NCI-H1417 (cell line): ENCODE measurements around the gene ATP6V1B1.
"Not testable (repeated sequence)": the region's sequence is repeated elsewhere in the genome, so short reads cannot be mapped to it uniquely, and the experiment has no call there.

ENCODE experiments used
- DNase-seq, 3 experiments: peaks; one replicate each; lab custom pipeline; 2025; lab: John Stamatoyannopoulos, UW

The ATP6V1B1 gene

GRCh38 chr2:70990216-70990615, 54.5 kb downstream of the ATP6V1B1 start:
- no peak for DNase-seq

DNA sequence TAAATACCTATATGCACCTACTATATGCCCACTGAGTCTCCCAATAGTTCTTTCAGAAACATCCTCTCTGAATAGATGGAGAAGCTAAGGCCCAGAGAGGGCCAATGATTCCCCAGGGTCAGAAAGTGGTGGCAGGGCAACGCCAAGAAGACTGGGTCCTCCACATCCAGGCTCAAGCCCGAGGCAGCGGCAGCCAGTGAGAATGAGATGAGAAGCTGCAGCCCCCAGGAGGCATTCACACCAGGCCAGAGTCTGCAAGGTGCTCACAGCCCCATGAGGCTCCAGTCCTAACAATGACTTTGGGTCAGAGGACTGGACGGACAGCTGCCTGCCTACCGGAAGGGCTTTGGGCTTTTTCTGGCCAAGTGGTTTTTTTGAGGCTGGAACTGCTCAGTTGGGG, 55.4 kb downstream of the ATP6V1B1 start:
- DNase-seq, result no peak

DNA sequence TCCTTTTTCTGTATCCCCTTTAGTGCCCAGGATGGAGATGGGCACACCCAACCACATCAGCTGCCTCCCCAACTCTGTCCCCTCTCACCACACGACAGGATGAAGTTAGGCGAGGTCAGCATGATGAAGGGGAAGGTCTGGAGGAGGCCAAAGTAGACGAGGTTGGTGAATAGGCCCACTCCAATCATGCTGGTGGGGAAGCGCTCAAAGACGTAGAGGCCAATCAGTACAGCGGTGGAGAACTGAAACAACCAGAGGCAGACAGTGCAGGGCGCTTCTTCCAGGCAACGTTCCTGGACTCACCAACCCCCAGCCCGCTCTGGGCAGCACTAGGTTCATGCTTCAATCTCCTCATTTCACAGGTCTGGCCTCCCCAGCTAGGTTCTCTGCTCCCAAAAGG, 56.0 kb downstream of the ATP6V1B1 start:
- no peak for DNase-seq

DNA sequence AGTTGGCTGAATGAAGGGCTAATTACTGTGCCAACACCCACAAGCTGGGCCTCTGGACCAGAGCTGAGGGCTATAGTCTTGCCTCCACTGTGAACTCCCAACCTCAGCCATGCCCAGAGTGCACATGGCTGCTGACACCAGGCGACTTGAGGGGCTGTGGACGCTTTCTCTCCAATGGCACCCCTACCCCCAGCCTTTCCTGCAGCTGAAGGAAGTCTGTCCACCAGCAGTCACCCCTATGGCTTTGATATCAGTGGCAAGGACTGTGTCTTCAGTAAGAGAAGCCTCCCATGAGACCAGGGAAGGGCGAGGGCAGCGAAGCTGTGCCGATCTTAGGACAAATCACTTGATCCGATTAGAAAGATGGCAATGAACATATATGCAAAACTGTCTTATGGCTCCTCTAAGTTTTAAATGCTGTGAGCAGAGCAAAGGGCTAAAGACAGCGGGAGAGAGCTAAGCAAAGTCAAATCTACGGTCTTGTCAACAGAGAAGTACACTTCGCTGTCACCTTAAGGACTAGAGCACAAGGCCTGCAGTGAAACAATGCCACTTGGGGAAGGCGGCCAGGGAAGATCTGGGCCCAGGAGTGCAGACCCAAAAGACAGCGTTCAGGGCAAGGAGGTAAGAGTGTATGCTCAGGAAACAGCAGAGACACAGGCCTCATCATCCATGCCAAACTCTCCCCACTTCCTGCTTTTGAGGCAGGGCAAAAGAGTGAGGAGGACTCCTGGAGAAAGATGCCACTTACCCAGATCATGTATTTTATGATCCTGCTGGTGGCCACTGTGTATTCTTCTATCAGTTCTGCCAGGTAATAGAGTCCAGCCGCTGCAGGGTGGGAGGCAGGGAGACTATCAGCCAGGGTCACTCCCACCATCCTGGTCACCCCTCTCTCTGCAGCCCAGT, 57.5 kb downstream of the ATP6V1B1 start:
- no peak for DNase-seq

- DNase-seq, result peak in 1 of 3 experiments; percentile 63
Measured at GRCh38 chr2:70994009-70994698, 58.5 kb downstream of the ATP6V1B1 start.

DNA sequence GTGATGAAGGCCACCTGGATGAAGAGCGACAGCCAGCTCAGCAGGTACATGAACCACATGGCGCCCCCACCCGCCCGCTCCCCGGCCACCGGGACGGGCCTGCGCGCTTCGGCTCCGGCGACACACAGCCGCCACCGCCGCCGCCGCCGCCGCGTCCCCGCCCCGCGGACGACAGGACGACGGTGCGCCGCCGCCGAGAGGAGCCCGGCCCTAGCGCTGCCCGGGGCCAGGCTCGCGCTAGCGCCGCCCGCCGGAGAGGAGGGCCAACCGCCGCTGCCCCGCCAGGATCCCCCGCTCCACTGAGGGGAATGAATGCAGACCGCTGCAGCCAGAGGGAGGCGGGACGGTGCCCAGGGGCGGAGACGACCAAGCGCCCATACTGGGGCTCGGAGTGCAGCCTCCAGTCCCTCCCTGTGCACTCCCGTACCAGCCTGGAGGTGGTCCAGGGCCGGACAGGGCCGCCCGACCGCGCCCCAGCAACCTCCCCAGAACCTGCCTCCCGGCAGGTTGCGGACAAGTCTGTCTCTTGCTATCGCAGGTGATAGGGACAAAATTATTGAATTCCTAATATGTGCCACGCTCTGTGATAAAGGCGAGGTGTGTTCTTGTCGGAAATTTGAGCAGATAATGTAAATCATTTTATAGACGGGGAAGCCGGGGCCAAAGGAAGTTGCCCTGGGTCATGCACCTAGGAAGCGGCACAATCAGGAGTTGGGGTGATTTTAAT, 59.2 kb downstream of the ATP6V1B1 start, which contains the start of gene TEX261:
TSS of gene TEX261 (minus strand) at position 175 of the 727 bp plus-strand sequence. CDS start at position 59, 116 bp downstream.
- DNase-seq, result peak; percentile 77 to 90 (median 90)

DNA sequence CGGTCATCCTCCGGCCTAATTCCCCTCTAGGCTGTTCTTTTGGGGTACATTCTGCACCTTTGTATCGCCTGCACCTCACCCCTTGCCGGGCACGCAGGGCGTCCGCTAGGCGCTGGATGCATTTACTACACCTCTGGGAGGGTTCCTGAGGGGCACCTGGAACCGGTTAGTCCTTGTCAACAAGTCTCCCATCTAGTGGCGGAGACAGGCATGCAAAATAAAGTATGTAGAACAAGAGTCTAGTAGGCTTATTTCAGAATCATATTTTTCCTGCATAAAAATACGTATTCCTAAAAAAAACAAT, 59.7 kb downstream of the ATP6V1B1 start:
- DNase-seq, result peak; percentile 31 to 85 (median 72)

DNA sequence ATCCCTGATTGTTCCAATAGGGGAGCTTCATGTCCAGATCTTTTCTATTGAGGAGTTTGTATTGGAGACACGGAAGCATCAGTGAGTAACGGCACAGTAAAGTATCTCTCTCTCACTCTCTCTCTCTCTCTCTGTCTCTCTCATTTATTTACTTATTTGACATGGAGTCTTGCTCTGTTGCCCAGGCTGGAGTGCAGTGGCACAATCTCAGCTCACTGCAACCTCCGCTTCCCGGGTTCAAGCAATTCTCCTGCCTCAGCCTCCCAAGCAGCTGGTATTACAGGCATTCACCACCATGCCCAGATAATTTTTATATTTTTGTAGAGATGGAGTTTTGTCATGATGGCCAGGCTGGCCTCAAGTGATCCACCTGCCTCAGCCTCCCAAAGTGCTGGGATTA, 63.2 kb downstream of the ATP6V1B1 start:
- DNase-seq, result not testable (repeated sequence)

DNA sequence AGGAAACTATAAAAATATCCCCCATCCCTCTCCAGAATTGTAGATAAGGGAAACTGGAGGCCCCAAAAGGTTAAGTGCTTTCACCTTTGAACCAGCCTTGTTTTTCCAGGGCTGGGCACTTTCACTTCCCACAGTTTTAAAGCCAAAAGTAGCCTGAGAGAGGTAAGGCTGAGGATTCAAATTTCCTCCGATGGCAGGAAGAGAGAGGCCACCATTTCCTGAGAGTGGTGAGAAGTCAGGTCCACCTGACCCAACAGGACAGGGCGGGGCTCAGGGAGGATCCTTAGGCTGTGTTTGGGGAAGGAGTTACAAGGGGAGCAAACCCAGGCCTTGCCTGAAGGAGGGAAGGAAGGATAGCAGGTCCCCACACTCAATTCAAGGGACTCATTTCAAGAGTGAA, 63.7 kb downstream of the ATP6V1B1 start:
- DNase-seq, result no peak

DNA sequence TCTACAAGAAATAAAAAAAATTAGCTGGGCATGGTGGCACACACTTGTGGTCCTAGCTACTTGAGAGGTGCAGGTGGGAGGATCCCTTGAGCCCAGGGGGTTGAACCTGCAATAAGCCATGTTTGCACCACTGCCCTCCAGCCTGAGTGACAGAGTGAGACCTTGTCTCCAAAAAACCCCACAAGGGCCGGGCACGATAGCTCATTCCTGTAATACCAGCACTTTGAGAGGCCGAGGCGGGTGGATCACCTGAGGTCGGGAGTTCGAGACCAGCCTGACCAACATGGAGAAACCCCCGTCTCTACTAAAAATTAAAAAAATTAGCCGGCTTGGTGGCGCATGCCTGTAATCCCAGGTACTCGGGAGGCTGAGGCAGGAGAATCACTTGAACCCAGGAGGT, 64.2 kb downstream of the ATP6V1B1 start:
- not testable (repeated sequence) for DNase-seq

- peak; percentile 39 to 79 (median 61) for DNase-seq
Measured at GRCh38 chr2:71000780-71001591, 65.3 kb downstream of the ATP6V1B1 start.

DNA sequence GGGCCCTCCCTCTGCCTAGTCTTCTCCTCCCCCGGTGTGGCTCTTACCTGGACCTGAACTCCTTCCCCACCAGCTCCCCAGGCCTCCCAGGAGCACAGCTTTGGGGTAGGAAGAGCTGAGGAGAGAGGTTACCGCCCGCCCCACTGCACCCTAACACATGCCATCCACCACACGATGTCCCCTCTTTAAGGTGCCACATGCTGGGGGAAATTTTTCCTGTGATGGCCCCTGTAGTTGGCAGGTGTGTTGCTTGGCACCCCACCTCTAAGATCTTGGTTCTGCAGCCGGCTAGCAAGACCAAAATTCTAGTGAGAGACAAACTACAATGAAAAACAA, 65.9 kb downstream of the ATP6V1B1 start:
- no peak for DNase-seq

- DNase-seq, result peak in 2 of 3 experiments; percentile 80 to 95
Measured at GRCh38 chr2:71001981-71002570, 66.4 kb downstream of the ATP6V1B1 start.

DNA sequence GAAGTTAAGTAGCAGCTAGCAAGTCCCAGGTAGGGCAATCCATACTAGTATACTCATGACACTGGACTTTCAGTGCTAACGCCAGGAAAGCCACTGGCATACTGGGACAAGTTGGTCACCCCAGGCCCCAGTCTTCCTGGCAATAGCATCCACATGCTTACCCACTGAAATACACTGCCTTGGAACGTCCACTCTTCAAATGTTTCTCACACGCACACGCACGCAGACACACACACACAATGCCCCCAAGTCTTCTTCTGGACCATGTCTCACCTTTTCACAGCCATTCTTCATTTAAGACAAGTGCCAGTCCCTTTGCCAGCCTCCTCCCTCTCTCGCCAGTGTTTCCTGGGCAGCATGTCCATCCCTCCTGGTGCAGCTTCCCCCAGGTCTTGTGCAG, 67.7 kb downstream of the ATP6V1B1 start:
- DNase-seq, result no peak

DNA sequence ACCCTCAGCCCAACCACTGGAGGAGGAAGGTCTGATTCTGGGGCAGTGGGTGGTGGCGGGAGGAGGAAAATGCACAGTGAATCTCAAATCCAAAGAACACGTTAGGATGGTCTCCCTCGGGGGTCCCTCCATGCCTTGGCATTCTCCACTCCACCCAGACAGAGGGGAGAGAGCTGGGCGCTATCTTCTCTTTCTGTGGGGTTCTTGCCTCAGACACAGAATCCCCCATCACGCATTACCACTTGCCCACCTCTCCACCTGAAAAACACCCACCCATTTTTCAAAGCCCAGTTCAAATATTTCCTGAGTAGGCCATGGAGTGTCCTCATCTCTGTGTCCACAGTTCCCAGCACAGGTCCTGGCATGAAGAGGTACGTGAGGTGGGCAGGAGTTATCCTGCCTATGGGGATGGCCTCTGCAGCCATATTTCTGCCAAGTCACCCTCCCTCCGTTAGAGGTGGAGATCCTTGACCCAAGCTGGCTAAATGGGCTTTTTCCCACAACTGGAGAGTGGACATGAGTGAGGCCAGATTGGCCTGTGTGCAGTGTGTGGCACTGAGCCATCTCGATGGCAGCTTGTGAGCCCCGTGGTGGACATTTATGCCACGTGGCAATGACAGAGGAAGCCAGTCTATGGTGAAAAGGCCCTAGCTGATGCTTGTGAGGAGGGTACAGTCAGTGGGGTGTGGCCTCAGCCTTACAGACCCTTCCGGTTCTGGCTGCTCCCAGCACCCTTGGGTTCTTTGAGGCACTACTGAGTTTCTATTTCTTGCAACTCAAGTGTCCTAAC, 68.5 kb downstream of the ATP6V1B1 start:
- no peak for DNase-seq

GRCh38 chr2:71004857-71005256, 69.2 kb downstream of the ATP6V1B1 start:
- no peak for DNase-seq

DNA sequence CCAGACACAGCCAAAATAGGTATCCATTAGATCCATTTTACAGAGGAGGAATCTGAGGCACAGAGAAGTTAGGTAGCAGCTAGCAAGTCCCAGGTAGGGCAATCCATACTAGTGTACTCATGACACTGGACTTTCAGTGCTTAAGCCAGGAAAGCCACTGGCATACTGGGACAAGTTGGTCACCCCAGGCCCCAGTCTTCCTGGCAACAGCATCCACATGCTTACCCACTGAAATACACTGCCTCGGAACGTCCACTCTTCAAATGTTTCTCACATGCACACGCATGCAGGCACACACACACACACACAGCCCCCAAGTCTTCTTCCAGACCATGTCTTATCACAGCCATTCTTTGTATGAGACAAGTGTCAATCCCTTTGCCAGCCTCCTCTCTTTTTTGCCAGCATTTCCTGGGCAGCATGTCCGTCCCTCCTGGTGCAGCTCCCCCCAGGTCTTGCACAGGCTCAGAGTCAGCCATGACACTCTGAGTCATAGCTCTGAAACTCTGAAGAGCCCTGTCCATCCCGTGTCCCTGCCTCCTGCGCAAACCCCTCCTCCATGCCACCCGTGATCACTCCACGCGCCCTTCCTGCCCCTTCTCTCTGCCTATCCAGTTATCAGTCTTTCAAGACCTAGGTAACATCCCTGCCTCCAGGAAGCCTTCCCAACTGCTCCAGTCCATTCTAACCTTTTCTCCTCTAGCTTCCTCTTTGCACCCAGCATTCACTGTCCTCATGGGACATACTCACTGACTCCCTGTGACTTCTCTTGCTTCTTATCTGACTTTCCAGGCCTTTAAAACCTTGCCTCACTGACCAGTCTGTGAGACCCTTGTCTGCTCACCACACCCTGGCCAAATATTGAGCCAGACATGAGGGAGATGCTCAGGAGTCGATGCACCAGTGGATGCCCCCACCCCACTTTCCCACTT, 69.8 kb downstream of the ATP6V1B1 start:
- no peak for DNase-seq

DNA sequence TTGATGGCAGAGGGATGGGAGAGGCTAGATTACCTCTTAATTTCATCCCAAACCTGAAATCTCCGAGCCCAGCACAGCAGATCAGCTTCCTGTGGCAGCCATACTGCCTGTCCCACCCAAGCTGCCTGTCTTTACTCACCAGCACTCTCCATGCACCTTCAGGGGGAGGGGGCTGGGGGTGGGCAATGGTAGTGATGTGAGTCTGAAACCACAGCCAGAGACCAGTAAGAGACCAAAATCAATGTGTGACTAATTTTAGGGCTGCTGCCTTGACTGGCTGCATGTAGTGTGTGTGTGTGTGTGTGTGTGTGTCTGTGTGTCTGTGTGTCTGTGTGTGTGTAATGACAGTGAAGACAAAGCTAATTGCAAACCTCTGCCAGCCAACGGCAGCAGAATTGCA, 70.6 kb downstream of the ATP6V1B1 start:
- DNase-seq, result no peak
